GM18858 (cell line): Measurements from ENCODE around the gene JMY.

Source experiments
- ATAC-seq: cut with Tn5 transposase; IDR thresholded peaks from one replicate; pipeline ENCODE4 v1.9.1; 2021; ENCODE audit not compliant: unreplicated experiment

Gene JMY

DNA sequence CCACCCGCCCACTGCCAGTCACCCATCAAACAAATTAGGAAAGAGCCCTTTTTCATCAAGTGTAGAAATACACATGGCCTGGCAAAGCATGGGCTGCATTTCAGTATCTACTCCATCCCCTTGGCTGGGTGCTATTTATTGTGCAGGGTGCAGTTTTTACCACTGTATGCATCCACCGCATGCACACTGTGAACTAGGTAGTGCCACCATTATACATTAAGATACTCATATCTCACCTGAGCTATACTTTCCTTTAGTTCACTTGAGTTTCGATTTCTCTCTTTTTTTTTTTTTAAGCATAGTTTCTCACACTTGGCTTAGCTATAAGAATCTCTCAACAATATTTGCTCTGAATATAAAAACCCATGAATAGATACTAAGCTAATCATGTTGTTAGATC is 49.4 kb downstream of the JMY start:
- ATAC-seq, result no peak

DNA sequence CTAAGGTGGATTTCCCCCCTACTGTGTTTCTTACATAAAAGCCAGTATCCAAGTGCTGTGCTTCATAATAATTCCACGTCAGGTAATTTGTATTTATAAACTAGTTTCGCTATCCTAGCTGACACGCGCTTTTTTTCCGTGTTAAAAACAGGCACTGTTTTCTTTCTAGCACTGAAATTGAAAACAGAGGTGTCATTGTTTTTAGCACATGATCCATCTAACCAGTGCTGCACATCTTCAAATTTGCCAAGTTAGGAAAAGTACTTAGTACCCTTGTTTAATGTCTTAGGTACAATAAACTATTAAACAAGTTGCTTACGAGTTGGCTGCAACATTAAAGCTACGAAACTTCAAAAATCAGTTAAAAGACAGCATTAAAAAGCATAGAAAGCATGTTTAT is 49.9 kb downstream of the JMY start:
- no peak for ATAC-seq

GRCh38 chr5:79287380-79287779 is 51.4 kb downstream of the JMY start:
- ATAC-seq, result no peak

DNA sequence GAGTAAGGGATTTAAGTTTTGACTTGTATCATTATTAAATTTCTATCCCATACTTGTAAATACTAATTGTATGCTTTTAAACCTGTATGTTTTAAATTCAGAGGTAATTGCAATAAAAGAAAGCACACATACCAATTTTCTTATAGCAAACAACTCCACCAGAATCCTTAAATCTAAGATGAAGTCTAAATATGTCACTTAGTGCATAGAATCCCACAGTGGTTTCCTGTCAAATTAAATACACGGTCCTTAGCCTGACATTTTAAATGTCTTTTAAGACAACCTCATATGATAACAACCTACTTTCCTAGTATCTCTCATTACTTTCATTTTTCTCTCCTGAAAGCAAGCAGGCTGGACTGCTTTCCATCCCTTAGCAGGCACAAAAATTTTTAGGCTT is 52.0 kb downstream of the JMY start:
- ATAC-seq, result no peak

DNA sequence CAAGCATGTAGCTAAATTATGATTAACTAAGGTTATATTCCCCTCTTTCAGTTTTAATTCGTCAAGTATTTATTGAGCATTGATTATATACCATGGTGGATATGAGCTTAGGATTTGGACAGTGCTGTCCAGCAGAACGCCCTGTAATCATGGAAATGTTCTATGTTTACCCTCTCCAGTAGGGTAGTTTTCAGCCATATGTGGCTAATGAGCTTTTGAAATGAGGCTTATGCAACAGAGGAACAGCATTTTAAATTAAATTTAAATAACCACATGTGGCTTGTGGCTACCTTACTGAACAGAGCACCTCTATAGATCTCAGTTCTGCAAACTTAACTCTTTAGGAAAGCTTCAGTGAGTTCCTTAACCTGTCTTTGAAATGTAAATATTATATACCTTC is 59.1 kb downstream of the JMY start:
- ATAC-seq, result no peak

- no peak for ATAC-seq
Observed at GRCh38 chr5:79297661-79298060, 61.7 kb downstream of the JMY start.

DNA sequence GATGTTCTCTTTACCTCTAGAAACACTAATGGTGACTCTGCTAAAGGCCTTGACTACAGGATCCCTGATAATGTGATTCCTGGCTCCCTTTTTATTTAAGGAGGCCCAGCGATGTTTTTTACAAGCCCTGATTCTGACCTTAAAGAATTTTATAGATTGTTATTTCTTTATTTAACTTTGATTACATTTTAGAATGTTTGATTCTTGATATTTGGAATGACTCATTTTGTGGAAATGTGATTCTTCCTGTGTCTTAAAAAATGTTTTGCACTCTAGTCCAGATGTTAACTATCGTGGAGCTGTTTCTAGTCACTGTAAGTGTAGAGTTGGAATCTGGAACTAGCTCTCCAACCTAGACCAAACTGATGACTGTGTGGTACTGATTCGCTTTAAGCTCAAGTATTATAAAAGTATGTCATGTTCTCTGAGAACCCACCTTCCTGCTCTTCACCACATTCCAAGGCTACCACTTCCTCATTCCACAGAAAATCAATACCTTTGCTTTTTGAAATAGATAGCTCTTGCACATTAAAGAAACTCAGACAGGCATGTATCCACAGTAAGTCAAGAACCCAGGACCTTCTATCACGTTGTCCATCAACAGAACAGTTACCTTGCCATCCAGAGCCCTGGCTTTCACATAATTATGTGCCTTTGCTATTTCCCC is 65.2 kb downstream of the JMY start:
- no peak for ATAC-seq

GRCh38 chr5:79302454-79302853 is 66.5 kb downstream of the JMY start:
- ATAC-seq, result no peak

GRCh38 chr5:79305706-79306105 is 69.8 kb downstream of the JMY start:
- ATAC-seq, result no peak

DNA sequence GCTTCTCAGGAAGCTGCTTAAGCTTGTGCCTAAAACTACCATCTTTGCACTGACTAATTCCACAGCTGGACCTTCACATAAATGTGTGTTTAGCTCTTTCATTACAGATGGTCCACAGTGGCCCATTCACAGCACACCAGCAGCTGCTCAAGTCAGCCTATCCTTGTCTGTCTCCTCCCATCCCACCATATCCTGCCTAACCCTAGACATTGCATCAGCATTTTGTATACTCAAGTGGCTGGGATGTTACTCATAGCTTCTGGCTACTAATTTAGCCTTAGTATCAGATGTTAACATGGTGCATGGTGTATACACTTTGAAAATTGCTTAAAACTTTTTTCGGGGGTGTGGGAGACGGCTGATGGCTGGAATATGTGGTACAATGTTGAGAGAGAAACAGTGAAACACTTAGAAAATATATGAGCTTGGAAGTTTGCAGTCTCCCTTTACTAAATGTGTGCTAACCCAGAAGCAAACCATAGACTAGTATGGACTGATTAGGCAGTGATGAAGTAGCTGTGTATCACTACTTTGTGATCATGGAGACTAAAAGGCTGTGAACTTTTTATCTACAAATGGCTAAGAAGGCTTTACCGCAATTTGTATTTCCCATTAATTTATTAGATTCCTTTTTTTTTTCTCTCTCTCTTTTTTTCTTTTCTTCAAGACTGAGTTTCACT is 83.1 kb downstream of the JMY start:
- ATAC-seq, result no peak

GRCh38 chr5:79329453-79329852 is 93.5 kb downstream of the JMY start:
- ATAC-seq, result no peak

GRCh38 chr5:79330071-79330470 is 94.1 kb downstream of the JMY start:
- no peak for ATAC-seq

- no peak for ATAC-seq
Observed at GRCh38 chr5:79333852-79334557, 98.1 kb downstream of the JMY start.

DNA sequence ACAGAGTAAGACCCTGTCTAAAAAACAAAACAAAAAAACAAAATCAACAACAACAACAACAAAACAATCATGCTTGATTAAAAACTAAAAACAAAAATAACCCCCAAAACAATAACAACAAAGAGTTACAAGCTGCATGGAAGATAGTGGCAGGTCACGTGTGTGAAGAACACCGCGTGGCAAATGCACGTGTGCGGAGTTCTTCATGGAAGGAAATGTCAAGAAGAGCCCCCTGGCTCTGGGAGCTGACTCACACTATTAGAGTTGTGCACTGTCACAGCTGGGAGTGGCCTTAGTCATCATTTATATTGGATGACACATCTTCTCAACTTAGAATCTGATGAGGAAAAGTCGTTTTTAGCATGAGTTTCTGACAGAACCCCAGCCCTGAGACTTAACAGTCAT is 110.5 kb downstream of the JMY start:
- ATAC-seq, result no peak

DNA sequence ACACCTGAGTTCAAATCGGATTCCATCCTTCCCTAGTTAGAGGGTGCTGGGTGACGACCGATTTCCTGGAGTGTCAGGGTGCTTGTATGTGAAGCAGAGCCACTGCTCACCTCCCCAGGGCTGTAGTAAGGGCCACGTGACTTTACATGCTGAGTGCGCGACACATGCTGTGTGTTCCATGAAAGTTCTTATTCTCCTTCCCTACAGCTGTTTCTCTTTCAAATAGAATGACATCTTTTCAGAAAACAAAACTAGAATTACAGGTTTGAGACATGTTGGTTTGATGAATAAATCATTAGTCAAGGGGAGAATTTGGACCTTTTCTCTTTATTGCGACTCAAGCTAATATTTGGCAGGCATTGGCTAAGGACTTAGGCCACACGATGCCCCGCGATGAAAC is 113.1 kb downstream of the JMY start:
- ATAC-seq, result no peak

GRCh38 chr5:79349881-79350280 is 114.0 kb downstream of the JMY start:
- ATAC-seq, result no peak

GRCh38 chr5:79357398-79357797 is 121.5 kb downstream of the JMY start:
- ATAC-seq, result no peak
